Gastroesophageal sphincter (tissue), 3 donors: Measurements from ENCODE around the gene ZNF454.

Experiments used
- EP300 ChIP-seq: sonication (generic); formaldehyde crosslinking; IDR thresholded peaks from one replicate; pipeline ENCODE4 v1.6.1; 2017; ENCODE audit warnings: antibody characterized with exemption, mild to moderate bottlenecking
- POLR2A ChIP-seq, 2 donors: fragments of 450-650 bp; IDR thresholded peaks; one replicate each; pipeline ENCODE4 v1.6.1; 2017; ENCODE audit warnings: antibody characterized with exemption in 2 of 2, mild to moderate bottlenecking in 2 of 2, moderate library complexity in 1 of 2
- POLR2AphosphoS5 ChIP-seq: sonication (generic); formaldehyde crosslinking; IDR thresholded peaks from one replicate; pipeline ENCODE4 v1.6.1; 2017; ENCODE audit warnings: antibody characterized with exemption
- TF ChIP-seq, protein P1 (sequence below), 4 experiments: fragments of 200-600 bp in 2 of 4; fragments of 450-650 bp in 2 of 4; sonication (generic) in 1 of 4; IDR thresholded peaks; one replicate each; pipeline ENCODE4 v1.5.1; 2017 to 2019; ENCODE audit warnings: antibody characterized with exemption in 4 of 4, mild to moderate bottlenecking in 2 of 4, moderate library complexity in 2 of 4

GRCh38 chr5:178993955-178994579, 53.1 kb downstream of the ZNF454 start:
- TF ChIP-seq, protein P1, sequence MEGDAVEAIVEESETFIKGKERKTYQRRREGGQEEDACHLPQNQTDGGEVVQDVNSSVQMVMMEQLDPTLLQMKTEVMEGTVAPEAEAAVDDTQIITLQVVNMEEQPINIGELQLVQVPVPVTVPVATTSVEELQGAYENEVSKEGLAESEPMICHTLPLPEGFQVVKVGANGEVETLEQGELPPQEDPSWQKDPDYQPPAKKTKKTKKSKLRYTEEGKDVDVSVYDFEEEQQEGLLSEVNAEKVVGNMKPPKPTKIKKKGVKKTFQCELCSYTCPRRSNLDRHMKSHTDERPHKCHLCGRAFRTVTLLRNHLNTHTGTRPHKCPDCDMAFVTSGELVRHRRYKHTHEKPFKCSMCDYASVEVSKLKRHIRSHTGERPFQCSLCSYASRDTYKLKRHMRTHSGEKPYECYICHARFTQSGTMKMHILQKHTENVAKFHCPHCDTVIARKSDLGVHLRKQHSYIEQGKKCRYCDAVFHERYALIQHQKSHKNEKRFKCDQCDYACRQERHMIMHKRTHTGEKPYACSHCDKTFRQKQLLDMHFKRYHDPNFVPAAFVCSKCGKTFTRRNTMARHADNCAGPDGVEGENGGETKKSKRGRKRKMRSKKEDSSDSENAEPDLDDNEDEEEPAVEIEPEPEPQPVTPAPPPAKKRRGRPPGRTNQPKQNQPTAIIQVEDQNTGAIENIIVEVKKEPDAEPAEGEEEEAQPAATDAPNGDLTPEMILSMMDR (IDR thresholded peaks at IDR 0.05), result no peak
- no peak for TF ChIP-seq POLR2A (IDR thresholded peaks at IDR 0.05)
- no peak for TF ChIP-seq POLR2AphosphoS5
- TF ChIP-seq EP300, result no peak
